ENCODE results near the gene RGSL1.

DNA sequence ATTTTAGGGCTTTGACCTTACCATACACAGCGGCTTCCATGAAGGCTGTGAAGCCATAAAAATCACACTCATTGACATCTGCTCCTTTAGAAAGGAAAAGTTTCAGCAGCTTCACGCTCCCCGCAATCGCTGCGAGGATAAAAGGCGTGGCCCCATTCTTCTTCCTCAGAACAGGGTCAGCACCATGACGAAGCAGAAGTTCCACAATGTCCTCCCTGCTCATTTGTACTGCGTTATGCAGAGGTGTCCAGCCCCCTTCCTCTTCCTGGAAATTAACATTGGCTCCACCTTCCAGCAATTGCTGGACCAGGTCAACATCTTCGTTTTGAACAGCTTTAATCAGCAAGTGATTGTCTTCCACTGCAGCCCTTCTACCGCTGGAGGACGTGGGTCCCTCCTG is 136.4 kb downstream of the RGSL1 start:
- TF ChIP-seq POLR2A (IDR thresholded peaks at IDR 0.05; ENCODE audit: low read depth, low read length) (no peak), TAF1 (IDR thresholded peaks at IDR 0.05; ENCODE audit: low read depth, low read length) (no peak), POLR2AphosphoS5 (IDR thresholded peaks at IDR 0.05; ENCODE audit: low read depth, low read length) (no peak), SPI1 (IDR thresholded peaks at IDR 0.05; ENCODE audit: low read depth, low read length) (no peak)
